ENCODE measurements around the gene TMEM163.
"Not testable (repeated sequence)": the region's sequence is repeated elsewhere in the genome, so short reads cannot be mapped to it uniquely, and the experiment has no call there.

TMEM163 gene

DNA sequence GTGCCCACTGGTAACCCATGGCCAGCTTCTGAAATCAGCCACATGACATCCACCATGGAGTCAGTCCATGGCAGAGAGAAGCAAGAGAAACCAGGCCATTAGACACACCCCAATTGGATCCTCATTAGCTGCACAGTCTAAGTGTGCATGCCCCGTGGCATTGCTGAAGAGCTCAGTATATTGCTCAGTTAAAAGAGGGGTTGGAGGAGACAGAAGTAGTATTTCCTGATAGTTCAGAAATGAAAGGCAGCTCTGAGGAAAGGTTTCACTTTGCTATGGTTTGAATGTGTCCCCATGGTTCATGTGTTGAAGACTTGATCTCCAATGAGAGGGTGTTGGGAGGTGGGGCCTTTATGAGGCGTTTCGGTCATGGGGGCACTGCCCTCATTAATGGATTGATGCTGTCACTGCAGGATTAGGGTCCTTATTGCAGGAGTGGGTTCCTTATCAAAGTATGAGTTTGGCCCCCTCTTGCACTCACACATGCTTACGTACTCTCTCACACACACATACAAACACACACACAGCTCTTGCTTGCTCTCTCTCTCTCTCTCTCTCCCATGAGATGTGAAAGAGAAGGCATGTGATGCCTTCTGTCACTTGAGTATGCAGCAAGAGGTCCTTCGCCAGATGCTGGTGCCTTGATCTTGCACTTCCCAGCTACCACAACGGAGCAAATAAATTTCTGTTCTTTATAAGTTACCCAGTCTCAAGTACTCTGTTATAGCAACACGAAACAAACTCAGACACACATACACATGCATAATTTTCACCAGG is 58.0 kb downstream of the TMEM163 start:
- DNase-seq = no peak

DNA sequence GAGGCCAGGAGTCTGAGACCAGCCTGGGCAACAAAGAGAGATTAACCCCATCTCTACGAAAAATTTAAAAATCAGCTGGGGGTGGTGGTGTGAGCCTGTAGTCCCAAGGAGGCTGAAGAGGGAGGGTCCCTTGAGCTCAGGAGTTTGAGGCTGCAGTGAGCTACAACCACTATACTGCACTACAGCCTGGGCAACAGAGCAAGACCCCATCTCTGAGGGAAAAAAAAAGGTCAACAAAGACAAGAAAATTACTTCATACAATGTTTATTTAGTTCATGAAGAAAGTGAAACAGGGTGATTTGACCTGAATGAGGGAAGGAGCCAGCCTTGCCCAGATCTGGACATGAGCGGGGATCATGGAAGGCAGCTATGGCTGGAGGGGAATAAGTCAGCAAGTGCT is 59.1 kb downstream of the TMEM163 start:
- no peak for DNase-seq

DNA sequence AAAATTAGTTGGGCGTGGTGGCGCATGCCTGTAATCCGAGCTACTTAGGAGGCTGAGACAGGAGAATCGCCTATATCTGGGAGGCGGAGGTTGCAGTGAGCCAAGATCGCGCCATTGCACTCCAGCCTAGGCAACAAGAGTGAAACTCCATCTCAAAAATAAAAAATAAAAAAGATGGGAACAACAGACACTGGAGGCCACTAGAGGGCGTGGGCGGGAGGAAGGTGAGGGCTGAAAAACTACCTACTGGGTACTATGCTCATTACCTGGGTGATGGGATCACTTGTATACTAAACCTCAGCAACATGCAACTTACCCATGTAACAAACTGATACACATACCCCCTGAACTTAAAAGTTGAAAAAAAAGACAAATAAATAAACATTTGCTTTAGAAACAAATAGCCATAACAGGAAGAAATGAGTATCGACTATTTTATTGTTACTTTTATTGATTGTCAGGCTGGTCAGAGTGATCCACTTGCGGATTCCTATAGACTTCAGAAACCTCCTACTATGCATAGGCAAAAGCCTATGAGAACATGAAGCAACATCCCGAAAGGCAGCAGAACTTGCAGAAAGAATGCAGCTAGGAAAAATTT is 61.0 kb downstream of the TMEM163 start:
- no peak for DNase-seq

DNA sequence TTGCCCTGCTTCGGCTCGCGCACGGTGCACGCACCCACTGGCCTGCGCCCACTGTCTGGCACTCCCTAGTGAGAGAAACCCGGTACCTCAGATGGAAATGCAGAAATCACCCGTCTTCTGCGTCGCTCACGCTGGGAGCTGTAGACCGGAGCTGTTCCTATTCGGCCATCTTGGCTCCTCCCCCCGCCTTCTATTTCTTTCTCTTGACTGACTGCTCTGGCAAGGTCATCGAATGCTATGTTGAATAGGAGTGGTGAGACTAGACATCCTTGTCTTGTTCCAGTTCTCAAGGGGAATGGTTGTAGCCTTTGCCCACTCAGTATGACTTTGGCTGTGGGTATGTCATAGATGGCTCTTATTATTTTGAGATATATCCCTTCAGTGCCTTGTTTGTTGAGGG is 62.4 kb downstream of the TMEM163 start:
- not testable (repeated sequence) for DNase-seq

DNA sequence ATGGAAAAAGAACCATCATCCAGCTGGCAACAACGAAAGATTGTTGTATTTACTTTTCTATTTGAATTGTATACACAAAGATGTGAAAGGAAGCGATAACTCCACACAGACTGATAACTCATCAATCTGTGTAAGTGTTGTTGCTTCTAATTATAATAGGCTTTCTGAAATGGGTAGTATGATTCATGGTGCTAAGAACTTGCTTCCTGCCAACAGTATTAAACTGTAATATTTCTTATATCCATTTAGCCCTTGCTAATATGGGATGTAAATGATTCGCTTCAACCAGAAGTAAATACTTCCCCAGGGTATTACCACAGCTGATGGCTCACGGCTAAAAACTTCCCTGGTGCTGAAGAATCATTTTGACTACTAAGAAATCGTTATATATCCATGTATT is 70.2 kb downstream of the TMEM163 start:
- no peak for DNase-seq

DNA sequence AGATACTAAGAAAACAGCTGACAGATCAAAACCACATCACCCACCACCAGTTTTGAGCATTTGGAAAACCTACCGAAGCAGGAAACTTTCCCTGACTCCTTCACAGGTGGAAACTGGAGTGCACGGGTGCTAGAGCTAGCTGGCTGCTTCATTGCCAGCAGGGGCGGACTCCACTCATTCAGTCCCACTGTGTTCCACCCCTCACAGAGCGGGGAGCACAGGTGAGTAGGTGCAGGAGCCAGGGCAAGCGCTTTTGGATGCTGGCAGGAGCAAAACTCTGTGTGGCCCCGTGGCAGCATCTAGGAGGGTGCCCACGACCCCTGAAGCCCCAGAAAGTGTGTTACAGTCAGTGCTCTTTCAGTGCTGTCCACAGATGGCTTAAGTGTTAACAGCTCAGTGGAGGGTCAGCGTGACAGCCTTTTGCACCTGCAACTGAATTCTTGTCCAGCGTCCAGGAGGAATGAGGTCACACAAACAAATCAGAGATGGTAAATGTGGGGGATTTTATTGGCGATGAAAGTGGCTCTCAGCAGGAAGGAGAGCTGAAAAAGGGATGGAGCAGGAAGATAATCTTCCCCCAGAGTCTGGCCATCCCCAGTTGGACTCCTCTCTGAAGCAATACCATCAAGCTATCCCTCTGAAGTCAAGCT is 71.1 kb downstream of the TMEM163 start:
- DNase-seq = no peak

DNA sequence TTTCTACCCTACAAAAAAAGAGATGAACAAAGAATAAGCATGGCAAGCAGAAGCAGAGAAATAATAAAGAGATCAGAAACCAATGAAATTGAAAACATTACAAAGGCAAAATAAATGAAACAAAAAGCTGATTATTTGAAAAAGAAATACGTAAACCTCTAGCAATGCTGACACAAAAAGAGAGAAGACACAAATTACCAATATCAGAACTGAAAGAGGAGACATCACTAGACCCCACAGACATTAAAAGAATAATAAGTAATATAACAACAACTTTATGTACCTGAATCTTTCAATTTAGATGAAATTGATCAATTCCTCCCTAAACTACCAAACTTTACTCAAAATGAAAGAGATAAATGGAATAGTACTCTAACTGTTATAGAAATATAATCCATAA is 75.9 kb downstream of the TMEM163 start:
- DNase-seq = no peak

DNA sequence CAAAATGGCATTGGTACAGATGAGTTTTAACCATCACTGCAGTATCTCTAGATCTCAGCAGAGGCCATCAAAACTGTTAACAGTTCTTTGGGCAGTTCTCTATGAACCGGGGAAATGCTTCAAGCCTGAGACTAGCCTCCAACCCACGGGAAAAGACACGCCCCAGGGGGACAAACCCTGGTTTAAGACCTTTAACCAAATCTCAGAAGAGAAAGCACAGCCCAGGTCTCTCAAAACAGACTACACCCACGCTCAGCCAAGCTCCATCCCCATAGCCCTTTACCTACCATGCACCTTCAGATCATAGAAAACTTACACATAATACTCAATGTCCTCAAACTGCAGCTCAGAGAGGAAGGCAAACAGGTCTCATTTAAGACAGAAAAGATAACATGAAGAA is 78.3 kb downstream of the TMEM163 start:
- no peak for DNase-seq

DNA sequence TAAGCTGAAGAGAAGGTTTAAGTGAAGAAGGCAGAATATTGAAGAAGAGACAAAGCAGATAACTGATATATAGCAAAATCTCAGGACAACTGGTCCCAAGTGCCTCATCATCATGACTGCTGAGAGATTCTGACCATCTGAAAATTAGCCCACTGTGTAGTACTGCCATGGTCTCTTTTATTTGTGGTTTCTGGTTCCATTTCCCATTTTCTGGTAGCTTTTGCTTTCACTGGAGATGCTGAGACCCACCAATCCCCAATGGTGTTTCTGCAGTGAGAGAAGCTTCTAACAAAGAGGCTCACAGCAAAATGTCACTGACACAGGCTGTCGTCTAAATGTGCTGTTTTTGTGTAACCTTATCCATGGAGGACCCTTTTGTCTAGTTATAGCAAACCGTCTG is 79.5 kb downstream of the TMEM163 start:
- no peak for DNase-seq

DNA sequence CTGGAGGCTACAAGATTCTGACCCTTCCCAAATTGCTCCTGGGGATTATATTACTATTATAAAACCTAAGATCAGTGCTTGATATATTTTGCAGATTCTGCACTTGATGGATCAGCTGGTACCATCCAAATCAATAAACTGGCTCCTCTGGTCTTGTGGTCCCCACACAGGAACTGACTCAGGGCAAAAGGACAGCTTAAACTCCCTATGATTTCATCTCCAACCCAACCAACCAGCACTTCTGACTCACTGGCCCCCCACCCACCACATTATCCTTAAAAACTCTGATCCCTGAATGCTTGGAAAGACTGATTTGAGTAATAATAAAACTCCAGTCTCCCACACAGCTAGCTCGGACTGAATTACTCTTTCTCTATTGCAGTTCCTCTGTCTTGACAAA is 82.1 kb downstream of the TMEM163 start:
- no peak for DNase-seq

DNA sequence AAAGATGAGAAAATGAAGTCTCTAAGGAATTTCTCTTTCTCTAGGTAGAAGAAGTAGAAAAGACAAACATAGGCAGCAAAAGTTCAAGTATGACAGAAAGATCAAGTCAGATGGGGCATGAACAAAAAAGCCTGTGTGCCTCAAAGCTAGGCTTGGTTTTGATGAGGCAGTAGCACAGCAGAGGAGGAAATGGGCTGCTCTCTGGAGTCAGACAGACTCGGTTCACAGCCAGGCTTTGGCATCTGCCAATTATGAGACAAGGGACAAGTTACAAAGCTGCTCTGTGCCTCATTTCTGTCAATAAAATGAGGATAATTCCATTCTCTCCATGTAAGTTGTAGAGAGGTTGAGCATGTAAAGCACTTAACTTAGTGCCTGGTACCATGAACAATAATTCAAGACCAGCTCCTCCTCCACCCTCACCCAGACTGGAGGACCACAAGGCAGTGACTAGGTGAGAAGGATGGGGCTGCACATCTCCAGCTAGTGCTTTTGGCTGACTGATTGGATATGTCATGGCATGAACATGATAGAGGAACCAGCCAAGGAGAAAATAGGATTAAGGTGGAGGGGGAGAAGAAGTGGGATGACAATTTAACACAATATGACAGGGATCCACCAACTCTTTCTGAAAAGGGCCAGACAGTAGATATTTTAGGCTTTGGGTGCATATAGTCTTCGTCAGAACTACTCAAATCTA is 84.6 kb downstream of the TMEM163 start:
- DNase-seq = no peak

DNA sequence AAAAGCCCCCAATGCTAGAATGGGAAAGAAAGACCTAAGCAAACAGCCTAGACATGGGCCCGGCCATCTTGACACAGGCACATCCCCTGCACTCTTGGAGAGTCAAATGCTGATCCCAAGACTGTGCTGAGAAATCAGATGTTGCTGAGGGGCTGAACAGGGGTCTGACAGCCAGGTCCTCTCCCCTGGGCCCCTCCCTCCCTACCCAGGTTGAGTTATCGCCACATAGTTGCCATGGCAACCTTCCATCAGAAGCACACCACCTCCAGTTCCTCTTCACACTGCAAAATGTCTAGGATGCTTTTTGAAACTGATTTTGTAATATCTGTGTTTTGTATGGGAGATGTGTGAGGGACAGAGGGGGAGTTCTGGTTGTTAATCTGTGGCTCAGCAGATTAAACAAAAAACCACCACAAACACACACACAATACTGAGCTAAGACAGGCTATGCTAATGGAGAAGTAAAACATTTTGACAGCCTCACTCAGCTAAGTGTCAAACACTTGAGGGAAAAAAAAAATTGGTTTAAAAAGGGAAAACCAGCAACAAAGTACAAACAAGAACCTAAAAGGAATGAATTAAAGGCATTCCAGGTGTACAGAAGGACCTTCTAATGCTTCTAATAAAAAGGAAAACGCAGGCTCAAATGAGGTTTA is 88.2 kb downstream of the TMEM163 start:
- no peak for DNase-seq

DNA sequence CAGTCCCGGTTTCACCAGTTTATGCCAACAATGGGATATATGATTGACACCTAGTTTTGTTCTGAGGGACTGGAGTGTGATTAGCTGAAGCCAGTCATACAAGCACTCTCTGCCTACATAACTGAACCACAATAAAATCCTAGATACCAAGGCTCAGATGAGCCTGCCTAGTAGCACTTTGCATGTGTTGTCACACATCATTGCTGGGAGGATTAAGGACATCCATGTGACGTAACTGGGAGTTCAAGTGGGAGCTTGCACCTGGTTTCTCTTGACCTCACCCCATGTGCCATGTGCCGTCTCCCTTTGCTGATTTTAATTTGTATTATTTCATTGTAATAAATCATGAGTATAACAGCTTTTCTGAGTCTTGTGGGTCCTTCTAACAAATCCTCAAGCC is 90.3 kb downstream of the TMEM163 start:
- no peak for DNase-seq

DNA sequence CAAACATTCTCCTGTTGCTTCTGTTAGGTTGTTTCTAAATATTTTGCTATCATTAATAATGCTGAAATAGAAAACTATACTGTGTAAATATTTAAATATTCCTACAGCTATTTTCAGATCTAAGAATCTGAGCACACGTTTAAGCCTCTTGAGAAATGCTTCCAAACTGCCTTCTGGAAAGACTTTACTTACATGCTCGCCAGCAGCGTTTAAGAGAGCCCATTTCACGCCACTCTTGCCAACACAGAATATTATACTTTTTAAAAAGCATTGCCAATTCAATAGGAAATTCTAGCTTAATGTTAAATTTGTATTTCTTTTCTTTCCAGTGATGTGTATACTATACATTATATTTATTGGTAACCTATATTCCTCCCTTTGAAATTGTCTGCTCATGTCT is 92.0 kb downstream of the TMEM163 start:
- DNase-seq = no peak

DNA sequence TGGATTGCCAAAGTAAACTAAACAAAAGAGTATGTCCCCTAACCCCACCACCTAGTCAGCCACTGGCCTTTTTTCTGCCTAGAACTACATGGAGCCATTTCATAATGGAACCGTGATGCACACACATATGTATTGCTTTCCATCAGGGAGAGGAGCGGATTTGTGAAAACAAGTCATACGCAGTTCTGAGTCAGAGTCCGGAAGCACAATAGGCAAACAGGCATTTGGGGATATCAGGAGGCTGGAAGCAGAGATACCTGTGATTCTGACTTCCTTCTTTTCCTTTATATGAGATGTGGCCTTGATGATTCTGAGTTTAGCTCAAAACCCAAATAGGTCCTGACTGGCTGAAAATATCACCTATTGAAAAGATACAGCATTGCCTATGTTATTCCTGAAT is 93.5 kb downstream of the TMEM163 start:
- no peak for DNase-seq

DNA sequence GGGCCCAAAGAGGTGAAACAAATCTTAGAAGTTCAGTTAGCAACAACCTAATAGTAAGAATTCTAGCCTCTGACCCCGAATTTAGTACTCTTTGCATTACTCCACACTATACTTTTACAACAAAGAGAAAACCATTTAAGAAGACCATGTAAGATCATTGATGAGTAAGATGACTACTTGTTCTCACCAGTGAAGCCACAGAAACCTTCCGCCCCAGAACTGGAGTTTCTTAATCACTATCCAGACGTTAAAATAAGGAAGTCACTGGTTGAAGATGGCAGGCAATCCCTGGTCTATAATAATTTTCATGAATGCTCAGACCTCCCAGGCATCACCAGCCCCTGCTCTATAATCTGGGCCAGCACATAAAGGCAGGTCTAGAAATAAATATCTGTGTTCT is 95.0 kb downstream of the TMEM163 start:
- DNase-seq = no peak

DNA sequence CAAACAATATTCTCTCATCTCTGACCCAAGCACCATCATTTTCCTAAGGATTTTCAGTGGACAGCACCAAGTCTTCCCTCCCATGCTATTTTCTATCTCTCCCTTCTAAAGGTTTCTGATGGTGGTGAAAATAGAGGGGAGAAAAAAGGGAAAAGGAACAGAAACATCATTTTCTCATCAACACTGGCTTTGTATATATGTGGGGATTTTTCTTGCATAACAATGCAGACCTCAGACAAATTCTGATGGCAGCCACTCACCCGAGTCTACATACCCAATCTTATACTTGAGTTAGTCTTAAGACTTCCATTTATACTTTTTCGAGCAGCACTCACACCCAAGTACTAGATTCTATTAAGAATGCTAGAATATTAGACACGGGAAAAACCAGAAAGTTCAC is 95.8 kb downstream of the TMEM163 start:
- DNase-seq = no peak

DNA sequence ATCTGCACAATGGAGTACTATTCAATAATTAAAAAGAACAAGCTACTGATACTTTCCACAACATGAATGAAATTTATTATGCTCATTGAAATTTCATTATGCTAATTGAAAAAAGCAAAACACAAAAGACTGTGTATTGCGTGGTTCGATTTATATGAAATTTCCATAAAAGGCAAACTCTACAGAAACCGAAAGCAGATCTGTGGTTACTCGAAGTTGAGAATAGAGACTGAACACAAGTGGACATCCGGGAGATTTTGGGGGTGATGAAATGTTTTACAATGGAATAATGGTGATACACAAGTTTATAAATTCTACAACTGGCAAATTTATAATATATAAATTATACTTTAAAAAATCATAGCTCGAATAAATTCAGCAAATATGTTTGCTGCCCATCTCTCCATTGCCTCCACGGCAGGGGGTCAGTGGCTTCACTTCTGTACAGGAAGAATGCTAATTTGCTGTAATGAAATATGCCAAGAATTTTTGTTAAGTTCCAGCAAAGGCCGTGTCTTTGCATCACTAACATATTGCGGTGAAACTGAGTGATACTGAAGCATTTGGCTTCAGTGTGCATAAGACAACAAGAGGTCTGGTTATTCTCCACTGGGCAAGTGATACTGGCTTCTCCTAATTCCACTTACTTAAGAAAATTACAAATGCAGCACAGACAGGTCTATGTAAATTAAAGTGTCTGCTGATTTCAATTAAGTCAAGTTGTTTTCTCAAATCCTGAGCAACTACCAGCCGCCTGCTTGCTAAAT is 96.7 kb downstream of the TMEM163 start:
- no peak for DNase-seq

DNA sequence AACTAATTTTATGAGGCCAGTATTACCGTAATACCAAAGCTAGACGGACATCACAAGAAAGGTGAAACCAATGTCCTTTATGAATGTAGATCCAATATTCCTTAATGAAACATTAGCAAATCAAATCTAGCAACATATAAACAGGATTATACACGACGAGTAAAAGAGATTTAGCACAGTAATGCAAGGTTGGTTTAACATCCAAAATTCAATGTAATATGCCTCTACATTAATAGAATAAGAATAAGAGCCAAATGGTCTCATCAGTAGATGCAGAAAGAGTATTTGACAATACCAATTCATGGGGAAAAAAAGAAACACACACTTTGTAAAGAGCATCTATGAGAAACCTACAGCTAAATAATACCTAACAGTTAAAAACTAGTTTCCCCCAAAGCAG is 99.5 kb downstream of the TMEM163 start:
- no peak for DNase-seq

DNA sequence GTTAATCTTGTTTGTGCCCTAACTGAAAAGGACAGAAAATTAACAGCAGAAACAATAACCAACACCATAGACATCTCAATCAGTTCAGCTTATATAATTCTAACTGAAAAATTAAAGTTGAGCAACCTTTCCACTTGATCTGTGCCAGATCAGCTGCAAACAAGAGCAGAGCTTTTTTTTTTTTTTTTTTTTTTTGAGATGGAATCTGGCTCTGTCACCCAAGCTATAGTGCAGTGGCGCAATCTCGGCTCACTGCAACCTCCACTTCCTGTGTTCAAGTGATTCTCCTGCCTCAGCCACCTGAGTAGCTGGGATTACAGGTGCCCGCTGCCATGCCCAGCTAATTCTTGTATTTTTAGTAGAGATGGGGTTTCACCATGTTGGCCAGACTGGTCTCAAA is 103.3 kb downstream of the TMEM163 start:
- DNase-seq = not testable (repeated sequence)

DNA sequence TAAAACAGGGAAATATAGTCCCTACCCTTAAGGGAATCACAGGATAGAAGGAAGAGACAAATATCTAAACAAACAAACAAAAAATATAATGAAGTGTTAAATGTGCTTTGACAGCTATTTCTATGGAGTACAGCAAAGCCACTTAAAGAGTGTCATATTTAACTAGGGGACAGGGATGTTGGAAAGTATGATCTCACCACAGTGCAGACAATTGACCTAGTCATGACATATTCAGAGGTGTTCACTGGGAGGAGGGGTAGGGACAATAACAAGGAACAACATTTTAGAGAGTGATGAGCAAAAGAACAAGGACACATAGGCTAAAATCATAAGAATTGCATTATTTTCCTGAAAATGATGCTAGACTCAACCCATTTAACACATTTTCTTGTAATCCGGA is 107.5 kb downstream of the TMEM163 start:
- DNase-seq = no peak

DNA sequence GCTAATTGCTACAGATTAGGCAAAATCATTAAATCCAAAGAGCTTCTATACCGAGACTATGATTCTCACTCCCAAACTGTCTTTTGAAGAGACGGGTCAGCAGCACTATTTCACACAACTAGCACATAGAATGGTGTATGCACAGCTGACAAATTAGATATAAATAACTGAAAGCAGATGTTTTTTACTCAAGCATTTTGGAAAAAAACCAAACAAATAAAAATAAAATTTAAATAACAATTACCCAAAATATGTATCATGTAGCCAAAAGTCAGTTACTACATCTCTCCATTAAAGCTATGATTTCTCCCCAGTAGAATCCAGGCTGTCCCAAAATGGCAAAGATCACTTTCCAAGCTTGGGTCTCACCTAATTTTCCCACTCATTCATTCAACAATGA is 107.9 kb downstream of the TMEM163 start:
- DNase-seq = no peak
